Measurements from ENCODE around the gene USP13.
"Not testable (repeated sequence)": the region's sequence is repeated elsewhere in the genome, so short reads cannot be mapped to it uniquely, and the experiment has no call there.

USP13 gene

DNA sequence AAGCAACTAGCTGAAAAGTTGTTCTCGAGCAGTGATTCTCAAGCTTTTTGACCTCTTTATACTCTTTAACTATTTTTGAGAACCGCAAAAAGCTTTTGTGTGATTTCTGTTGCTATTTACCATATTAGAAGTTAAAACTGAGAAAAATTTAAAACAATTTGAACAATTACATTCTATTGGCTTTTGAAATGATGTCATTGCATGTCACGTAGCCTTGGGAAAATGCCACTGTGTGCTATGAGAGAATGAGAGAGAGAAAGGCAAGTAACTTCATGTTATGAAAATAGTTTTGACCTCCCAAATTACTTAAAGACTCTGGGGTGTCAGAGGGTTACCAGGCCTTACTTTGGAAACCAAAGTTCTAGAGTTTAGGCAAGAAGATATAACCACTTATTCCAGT lies 8.0 kb downstream of the USP13 start:
- DNase-seq = no peak

DNA sequence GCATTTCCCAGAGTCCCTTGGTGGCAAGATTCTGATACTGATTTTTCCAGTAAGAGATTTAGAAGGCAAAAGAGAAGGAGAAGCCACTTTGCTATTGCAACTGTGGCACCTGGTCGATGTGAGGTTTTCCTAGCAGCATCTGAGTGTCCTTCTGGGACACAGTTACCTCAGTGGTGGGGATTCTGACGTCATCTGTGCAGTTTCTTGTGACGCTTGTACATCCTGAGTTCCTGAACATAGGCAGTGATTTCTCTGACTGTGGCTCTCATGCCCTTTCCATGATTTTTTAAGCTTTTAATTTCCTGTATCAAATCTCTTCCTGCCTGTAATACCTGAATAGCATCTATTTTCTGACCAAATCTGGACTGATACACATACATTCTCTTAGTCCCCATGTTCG lies 8.9 kb downstream of the USP13 start:
- no peak for DNase-seq

DNA sequence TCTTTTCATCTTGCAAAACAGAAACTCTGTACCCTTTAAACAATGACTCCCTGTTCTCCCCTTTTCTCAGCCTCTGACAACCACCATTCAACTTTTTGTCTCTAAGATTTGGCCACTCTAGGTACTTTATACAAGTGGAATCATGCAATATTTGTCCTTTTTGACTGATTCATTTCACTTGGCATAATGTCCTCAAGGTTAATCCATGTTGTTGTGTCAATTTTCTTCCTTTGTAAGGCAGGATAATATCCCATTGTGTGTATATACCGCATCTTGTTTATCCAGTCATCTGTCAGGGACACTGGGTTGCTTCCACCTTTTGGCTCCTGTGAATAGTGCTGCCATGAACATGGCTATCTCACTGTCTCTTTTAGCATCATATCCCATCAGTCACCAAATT lies 10.3 kb downstream of the USP13 start:
- no peak for DNase-seq

DNA sequence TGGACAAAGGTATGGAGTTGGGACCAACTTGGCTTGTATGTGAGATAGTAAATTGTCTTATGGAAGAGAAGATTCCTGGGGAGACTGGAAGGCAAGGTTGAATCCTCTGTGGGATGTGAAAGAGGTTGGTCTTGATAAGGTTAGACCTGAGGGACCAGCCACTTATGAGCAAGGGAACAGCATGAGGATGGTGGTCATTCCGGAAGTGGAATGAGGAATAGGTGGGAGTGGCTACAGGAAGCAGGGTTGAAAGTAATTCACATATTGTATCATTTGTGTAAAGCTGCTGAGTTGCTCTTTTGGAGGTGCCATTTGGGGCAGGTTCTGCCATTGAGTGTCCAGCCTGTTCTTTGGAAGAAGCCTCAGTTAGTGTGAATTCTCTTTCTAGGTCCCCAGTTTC lies 13.2 kb downstream of the USP13 start:
- no peak for DNase-seq

DNA sequence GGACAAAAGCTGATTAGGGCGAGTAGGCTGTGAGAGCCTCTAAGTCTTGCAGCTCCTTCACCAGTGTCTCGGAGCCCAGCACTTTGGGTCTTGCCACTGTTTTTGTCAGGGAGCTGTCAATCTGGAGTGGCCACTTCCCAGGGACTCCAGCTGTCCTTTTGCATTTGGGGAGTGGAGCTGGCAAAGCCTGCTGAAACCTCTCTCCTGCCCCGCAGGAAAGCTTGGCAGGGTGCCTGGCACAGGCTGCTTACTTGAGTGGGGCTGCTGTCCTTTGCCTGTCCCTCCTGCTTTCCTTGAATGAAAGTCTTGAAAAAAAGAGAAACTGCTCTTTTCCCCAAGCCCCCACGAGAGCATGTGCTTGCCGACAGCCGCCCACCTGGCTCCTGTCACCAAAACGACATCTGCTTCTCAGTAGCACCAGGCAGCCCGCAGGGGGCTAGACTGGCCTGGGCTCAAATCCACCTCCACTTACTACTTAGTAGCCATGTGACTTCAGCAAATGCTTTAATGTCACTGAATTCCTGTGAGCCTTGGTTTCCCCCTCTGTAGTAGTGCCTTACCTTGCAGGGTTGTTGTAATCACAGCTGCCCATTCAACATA lies 13.7 kb downstream of the USP13 start:
- no peak for DNase-seq

DNA sequence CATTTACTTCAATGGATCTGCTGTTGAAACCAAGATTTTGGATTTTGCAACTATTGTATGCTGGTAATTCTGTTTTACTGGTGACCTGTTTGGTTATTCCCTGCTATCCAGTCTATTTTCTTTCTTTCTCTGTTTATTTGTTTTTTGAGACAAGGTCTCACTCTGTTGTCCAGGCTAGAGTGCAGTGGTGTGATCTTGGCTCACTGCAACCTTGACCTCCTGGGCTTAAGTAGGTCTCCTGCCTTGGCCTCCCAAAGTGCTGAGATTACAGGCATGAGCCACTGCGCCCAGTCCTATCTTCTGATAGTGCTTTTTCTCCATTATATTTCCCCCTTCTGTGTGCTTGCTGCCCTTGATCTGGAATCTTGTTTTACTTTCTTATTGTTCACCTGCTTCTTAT lies 15.6 kb downstream of the USP13 start:
- no peak for DNase-seq

DNA sequence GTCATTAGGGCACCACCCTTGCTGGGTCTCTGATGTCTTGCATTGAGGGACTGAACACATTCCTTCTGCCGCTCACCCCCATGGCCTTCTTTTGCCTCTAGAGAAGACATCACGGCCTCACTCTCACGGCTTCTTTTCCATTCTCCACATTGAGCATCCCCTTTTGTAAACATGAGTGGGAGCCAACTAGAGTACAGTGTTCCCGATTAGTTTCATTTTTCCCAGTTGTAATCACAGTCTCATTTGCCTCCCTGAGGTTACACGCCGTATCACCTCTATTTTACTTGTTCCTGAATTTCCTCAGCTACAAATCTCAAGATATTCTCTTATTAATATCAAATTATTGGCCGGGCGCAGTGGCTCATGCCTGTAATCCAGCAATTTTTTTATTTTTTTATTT lies 17.5 kb downstream of the USP13 start:
- DNase-seq = no peak

DNA sequence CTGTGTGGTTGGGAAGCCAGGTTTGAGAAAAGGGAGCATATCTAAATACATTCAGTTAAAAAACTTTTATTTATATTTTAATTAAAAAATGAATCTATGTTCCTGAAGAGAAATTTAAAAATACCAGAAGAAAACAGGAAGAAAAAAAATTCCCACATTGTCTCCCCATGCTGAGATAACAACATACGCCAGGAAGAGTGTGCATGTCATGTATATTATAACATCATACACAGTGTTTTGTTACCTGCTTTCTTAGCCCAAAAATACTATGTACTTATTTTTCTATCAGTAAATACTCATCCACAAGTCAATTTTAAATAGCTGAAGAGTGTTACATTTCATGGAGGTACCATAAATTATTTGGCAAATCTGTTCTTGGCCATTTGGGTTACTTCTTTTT lies 18.5 kb downstream of the USP13 start:
- DNase-seq = no peak

DNA sequence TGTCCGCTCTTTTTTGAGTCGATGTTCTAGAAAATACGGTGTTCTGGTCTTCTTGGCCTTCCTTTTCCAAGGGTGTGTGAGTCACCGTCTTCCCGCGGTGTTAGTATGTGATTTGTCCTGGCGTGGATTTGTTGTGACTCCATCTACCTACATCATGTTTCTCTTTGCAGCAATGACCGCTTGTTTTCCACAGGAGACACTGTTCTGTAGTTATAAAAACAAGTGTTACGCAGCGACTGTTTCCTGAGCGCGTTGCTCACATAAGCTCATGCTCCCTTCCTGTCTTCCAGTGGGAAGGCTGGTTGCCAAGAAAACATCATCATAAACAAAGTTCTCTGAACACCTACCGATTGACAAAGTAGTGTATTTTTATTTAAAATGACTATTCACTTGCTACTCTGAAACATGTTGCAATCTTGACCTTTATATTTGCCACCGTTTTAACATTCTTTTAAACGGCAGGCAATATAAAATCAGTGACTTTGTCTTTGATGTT lies 19.0 kb downstream of the USP13 start:
- DNase-seq = no peak

DNA sequence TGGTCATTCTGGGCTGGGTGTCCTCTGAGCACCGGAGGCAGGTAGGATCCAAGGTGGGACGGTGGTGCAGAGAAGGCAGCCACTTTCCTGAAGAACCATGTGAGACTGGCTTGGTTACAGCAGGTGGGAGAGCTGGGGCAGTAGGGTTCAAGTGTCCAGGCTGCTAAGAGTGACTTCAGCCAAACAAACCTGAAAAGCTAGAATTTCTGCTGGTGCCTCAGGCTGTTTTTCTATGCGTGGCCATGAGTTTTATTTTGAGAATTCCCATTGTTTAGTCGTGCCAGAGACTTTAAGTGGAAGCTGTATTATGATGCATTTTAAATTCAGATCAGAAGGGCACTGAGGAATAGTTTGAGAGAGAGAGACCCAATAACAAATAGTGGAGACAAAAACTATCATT lies 20.1 kb downstream of the USP13 start:
- DNase-seq = no peak

DNA sequence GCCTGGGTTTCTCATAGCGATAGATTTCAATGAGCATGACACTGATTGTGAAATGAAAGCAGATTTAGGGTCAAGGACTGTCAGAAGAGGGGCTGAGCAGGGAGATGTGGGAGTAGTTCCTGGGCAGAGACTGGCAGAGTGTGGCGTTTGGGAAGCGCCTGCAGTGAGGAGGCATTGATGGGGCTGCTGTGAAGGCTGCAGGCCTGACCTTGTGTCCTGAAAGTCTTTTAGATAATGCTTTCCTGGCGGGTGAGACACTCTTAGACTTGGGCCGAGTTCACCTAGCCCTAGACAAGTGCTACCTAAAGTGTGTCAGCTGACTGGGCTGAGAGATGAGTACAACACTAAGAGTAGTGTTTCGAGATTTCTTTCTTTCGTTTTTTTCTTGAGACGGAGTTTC lies 20.7 kb downstream of the USP13 start:
- no peak for DNase-seq

DNA sequence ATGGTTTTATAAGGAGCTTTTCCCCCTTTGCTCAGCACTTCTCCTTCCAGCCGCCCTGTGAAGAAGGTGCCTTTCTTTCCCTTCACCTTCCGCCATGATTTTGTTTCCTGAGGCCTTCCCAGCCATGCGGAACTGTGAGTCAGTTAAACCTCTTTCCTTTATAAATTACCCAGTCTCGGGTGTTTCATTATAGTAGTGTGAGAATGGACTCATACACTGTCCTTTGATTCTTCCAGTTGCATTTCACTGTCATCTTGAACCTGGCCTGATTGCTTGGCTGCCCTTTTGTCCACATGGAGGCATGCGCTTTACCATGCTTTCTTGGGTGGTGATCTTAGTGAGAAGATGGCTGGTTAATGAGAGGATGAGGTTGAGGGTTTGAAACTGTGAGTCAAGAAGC lies 23.2 kb downstream of the USP13 start:
- no peak for DNase-seq

DNA sequence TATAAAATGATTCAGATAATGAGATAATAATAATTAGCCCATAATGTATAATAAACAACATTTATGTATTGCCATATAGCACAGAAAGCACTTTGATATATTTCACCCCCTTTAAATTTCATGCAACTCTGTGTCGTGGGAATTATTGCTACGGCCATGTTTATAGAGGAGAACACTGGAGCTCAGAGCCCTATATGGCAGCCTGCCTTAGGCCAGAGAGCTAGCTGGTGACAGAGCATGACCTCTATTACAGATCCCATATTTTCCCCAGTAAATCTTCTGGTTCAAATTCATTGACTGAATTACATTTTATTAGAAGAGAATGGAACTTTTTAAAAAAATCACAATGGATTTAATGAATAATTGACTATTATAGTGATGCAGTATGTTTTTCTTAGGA lies 25.0 kb downstream of the USP13 start:
- DNase-seq = no peak

DNA sequence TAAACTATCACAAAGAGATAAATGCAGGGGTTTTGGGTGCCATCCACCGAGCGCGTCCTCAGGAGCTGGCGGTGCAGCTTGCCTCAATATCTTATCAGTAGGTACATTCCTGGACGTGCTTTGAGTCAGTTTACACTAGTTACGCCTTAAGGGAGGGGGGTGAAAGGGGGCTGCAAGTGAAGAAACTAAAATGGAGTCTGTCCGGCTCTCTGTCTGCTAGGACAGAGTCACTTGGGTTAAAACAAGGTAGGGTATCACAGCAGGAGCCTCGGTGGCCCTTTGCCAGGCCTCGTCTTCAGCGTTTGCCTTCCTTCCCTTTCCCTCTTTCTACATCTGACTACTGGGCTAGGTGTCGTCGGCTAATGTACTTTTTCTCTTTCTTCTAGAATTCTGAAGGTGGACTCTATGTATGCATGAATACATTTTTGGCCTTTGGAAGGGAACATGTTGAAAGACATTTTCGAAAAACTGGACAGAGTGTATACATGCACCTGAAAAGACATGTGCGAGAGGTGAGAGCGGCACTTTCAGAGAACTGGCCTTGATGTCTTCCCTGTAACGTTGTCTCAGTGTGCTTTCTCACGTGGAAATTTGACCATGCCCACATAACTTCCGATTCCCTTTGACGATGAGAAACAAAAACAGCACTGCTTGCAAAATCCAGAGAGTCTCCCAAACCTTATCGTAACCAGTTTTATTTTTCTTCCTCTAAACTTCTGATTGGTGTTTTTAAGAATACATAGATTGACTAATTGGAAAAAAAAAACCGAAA lies 28.8 kb downstream of the USP13 start:
- DNase-seq = no peak

DNA sequence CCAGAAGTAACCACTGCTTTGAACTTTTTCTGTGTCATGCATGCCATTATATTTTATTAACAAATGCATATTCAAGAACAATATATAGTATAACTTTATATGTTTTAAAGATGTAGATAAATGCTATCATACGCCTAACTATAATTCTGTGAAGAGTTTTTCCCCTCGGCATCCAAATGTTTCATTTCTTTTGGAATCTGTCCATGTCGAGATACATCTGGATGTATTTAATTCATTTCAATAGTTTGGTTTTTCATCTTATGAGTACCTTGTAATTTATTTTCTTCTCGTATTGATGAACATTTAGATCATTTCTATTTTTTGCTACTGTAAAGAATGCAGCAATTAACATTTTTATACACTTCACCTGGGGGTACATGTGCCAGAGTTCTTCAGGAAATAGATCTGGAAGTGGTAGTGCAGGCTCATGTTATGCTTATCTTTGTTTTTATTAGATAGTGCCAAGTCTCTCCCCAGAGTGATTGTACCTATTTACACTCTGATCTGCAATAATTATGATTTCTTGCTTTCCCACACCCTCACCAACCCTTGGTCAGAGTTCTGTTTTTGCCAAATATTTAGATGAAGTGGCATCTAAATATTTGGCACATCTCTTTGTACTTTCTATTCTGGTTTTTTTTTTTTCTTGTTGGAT lies 29.7 kb downstream of the USP13 start:
- no peak for DNase-seq

DNA sequence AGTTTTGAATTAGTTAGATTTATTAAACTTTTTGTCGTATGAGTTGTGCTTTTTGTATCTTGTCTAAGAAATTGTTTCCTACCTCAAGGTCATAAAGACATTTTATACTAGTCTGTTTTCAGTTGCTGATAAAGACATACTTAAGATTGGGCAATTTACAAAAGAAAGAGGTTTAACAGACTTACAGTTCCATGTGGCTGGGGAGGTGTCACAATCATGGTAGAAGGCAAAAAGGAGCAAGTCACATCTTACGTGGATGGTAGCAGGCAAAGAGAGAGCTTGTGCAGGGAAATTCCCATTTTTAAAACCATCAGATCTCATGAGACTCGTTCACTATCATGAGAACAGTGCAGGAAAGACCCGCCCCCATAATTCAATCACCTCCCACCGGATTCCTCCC lies 30.4 kb downstream of the USP13 start:
- not testable (repeated sequence) for DNase-seq

DNA sequence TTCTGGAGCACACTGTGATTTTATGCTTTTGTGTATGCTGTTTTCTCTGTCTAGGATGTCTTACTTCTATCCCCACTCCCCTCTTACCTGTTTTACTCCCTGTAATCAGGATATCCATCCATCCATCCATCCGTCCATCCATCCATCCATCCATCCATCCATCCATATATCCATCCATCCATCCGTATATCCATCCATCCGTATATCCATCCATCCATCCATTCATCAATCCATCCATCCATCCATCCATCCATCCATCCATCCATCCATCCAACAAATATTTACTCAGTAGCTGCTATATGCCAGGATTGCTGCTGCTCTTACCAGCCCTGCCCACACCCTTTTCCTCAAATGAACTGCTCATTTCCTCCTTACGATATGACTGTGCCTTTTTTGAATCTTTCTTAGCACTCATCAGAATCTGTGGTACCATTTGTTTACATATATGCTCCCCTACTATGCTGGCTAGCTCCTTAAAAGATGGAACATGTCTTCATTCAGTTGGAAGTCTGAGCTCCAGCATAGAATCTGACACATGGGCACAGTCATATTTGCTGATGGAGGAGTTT lies 35.2 kb downstream of the USP13 start:
- no peak for DNase-seq

DNA sequence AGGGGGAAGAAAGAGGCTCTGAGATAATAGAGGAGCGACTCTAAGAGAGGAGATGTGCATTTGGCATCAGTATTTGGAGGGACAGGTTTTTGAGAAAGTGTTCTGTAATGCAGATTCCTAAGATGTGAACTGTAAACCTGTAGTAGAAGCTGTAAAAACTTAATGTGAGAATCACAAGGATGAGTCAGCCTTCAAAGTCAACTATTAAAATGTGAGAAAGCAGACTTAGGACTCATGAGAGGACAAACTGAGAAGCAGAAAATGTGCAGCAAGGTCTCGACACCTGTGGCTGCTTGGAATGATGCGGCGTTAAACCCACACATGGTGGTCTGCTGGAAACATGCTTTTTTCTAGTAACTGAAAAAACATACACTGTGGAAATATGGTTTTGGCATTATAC lies 36.0 kb downstream of the USP13 start:
- DNase-seq = no peak

DNA sequence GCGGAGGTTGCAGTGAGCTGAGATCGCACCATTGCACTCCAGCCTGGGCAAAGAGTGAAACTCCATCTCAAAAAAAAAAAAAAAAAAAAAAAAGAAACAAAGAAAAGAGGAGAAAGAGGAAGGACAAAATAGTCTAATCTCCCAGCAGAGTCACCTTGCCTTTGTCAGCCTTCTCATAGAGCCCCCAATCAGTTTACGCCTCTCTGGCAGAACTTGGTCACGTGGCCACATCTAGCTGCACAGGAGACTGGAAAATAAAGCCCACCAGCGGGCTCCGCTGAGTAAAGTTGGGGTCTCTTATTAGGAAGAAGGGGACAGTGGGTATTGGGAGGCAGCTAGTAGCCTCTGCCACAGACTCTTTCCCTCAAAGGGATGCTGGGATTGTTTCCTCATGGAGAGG lies 41.9 kb downstream of the USP13 start:
- DNase-seq = no peak

DNA sequence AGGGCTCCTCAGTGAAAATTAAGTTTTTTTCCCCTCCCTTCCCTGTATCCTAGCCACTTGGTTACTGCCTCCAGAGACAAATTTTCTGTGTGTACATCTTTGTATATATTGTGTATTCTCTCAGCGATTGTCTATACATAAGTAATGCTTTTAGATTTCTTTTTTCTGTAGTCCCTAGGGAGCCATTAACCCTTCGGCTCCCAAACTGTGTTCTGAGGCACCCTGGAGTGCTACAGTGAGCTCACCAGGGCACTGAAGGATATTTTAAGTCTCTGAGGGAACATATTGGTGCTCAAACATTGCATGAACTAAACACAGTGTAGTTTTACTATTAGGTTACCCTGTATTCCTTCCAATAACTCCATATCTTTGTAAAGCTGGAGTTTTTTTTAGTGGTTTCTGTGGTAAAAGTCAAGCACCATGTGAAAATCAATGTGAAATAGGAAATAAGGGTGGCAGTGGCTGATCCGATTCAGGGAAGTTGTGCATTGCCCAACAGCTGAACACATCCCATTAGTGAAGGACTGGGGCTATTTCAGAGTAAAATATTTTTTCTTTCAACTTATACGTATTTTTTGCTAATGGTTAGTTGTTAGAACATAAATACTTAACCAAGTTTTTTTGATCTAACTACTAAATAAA lies 43.0 kb downstream of the USP13 start:
- DNase-seq = no peak

DNA sequence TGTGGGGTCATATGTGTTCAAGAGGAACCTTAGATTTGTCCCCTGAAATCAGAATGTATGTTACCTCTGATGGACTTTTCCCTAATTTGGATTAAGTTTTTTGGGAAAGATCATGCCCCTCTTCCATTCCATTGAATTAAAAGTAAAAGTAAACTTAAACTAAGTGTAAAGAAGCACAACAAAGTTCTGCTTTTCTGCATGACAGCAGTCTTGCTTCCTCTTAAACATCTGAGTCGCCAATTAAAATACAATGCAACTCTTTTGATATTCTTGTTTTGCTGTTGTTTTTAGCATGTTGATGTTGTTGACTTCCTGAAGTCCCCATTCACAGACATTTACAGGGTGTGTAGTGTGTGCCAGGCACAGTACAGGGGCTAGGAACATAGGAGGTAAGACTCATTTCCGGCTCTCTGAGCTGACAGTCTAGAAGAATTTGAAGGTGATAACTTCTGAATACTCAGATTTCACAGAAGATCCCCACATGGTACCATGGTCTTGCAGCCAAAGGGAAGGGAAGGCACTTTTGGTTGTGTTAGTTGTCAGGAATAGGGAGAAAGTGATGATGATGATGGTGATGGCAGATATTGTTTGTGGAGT lies 45.0 kb downstream of the USP13 start:
- DNase-seq = no peak

DNA sequence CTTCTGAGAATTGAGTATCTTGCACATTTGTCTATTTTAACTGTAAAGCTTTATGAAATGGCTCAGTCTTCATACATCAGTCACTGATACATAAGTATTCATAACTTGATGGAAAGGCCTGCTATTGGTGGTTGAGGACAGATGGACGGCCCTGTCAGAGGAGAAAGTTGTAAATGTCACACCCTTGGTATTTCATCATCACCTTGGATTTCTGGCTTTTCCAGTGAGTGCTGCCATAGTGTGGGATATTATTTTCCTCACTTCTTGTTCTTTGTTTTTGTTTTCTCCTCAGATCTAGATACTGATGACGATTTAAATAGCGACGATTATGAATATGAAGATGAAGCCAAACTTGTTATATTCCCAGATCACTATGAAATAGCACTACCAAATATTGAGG lies 47.9 kb downstream of the USP13 start:
- DNase-seq = no peak

DNA sequence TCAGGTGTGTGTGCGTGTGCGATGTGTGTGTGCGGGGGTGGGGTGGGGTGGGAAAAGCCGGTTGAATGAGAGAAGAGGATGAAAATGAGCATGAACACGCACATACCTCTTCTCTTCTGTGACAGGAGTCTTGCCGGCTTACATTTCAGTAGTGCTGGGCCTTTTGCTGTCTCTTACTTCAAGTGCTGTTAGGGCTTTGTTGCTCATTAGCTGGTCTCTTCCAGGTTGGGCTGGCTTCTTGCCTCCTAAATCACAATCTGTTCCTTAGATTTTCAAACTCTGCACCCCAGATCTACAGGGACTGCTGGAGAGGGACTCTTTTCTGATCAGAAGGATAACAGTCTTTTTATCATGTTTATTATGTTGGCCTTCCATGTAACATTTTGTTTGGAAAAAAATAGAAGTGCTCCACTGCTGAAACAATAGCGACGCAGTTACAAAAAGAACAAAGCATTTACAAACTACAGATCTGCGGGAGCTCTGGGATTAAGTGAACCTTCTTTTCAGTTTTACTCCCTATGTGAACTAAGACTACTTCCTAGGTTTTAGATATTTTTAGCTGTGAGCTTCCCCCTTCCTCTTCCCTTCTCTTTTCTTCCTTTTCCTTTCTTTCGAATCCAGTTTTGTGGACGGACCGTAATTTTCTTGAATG lies 48.5 kb downstream of the USP13 start:
- DNase-seq = no peak
